HFF-Myc (cell line): ENCODE data around the gene ZC3HAV1.

ENCODE experiments used
- DNase-seq: peaks from one replicate; pipeline ENCODE4 v3.0.0-alpha.2; 2011; ENCODE audit warnings: low read depth; ENCODE audit errors: extremely low read depth
- H3K4me3 ChIP-seq: replicated peaks from 2 replicates; pipeline ENCODE4 v1.5.1; 2011; ENCODE audit warnings: low read depth, mild to moderate bottlenecking, control low read depth, low read length
- CTCF ChIP-seq: IDR thresholded peaks from 2 replicates; pipeline ENCODE4 v1.5.1; 2012; ENCODE audit warnings: mild to moderate bottlenecking, low read depth, low read length, control low read depth; ENCODE audit errors: missing control alignments

Gene ZC3HAV1

GRCh38 chr7:139071680-139072079, 37.8 kb downstream of the ZC3HAV1 start:
- no peak for DNase-seq
- no peak for TF ChIP-seq CTCF
- no peak overlapping the region for H3K4me3 ChIP-seq

- no peak for DNase-seq
- no peak overlapping the region for H3K4me3 ChIP-seq
- no peak for TF ChIP-seq CTCF
Measured at GRCh38 chr7:139068544-139069399, 40.7 kb downstream of the ZC3HAV1 start.

- H3K4me3 ChIP-seq, result no peak overlapping the region
- no peak for DNase-seq
- TF ChIP-seq CTCF, result no peak
Measured at GRCh38 chr7:139066315-139066714, 43.2 kb downstream of the ZC3HAV1 start.

GRCh38 chr7:139065323-139065722, 44.2 kb downstream of the ZC3HAV1 start:
- no peak for TF ChIP-seq CTCF
- H3K4me3 ChIP-seq, result no peak overlapping the region
- no peak for DNase-seq

- DNase-seq, result no peak
- no peak overlapping the region for H3K4me3 ChIP-seq
- no peak for TF ChIP-seq CTCF
Measured at GRCh38 chr7:139061416-139061815, 48.1 kb downstream of the ZC3HAV1 start.

GRCh38 chr7:139060695-139061237, 48.8 kb downstream of the ZC3HAV1 start:
- no peak for TF ChIP-seq CTCF
- no peak overlapping the region for H3K4me3 ChIP-seq
- no peak for DNase-seq

GRCh38 chr7:139059905-139060304, 49.6 kb downstream of the ZC3HAV1 start:
- H3K4me3 ChIP-seq, result no peak overlapping the region
- DNase-seq, result no peak
- no peak for TF ChIP-seq CTCF
